HG03175 (cell line): ENCODE results near the gene AQP12A.

Experiments used
- ATAC-seq: cut with Tn5 transposase; IDR thresholded peaks from one replicate; pipeline ENCODE4 v1.9.1; 2021; ENCODE audit warnings: mild to moderate bottlenecking, moderate library complexity; ENCODE audit not compliant: unreplicated experiment

The AQP12A gene

DNA sequence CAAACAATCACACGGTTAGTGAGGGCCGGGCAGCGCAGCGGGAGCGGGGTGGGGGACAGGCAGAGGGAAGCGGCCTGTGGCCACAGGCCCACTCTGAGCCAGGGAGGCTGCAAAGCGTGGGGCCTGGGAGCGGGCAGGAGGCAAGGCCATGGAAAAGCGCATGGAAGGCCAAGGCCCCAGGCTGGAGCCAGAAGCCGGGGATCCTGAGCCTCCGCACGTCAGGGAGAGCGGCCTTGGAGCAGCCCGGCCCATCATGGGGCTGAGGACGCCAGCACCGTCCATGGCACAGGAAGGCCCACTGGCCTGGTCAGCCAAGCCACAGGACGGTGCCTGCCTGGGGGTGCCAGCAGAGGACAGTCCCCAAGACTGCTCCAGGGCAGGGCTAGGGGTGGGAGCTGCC lies 43.1 kb downstream of the AQP12A start:
- no peak for ATAC-seq

DNA sequence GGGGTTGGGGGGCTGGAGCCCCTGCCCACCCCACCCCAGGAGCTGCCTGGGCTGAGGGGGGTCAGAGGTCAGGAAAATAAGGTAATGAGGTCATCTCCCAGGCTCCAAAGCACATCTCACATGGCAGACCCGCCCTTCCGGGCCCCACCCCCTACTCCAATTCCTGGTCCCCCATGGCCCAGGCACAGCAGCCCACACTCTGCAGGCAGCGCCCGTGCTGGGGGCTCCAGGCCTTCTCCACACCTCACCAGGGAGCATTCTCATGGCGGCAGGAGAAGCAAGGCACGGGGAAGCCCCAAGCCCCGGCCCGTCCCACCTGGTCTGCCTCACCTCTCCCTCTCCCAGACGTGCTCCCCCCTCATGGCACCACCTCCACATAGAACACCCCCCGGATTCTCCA lies 43.8 kb downstream of the AQP12A start:
- ATAC-seq = no peak

DNA sequence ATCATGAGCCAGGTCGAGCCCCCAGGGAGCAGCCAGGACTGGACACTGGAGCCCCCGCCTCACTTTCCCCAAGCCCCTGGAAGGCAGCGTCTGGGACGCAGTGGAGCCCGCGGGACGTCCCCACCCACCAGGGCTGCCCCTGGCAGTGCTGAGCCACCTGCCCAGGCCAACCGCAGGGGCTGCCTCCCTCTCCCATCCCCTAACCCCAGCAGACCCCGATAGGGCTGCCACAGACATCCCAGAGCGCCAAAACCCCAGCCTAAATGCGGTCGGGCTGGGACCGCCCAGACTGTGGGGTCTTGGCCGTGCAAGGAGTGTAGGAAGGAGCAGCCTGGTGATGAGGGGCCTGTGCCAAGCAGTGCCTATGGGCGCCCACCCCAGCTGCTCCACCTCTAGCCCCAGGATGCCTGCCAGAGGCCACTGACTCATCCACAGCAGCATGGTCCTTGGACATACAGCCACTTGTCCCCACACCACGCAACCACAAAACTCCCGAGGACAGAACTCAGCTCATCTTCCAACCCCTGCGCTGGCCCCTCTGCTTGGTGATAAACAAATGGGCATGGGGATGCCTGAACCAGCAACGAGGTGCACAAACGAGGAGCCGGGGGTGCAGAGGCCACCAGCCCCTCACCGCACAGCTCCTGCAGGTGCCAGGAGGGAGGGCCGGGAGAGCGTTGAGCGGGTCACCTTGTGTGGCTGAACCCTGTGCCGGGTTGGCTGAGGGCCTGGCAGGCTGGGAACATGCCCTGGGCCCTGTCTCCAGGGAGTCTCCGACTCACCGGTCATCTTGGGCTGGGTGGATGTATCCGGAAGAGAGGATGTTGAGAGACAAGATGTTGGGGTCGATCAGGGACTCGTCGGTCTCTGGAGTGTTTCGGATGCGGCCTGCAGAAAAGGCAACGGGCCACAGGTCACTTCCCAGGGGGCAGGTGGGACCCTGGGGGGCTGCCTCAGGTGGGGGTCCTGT lies 44.9 kb downstream of the AQP12A start:
- no peak for ATAC-seq

DNA sequence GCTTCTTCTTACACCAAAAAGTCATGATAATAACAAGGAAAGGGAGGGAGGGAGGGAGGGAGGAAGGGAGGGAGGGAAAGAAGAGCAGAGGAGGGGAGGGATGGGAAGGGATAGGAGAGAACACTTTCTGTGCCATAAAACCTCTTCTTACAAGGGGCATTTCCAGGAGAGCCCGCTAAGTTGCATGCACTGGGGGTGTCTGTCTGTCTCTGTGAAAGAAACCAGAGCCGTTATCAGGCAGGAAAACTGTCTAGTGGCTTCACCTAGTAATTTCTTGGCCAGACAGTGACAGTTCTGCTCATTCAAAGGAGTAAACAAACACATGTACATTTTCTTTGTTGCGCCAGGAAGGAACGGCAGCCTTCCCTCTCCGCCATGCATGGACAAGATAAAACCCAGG lies 45.8 kb downstream of the AQP12A start:
- ATAC-seq = no peak

DNA sequence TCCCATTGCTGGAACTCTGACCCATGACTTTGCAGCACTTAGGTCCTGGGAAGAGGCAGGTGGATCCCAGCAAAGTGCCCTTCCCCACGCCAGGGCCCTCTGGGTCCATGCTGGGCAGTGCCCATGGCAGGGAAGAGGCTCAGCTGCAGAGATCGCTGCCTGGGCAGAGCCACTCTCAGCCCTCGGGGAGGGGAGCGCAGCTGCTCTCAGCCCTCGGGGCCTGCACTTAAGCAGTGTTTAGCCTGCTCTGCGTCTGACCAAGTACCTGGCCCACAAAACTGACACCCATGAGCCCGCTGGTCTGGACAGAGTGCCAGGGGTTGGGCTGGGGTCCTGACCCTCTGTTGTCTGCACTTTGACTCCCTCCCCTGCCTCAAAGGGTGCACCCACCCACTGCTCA lies 46.3 kb downstream of the AQP12A start:
- ATAC-seq = no peak

DNA sequence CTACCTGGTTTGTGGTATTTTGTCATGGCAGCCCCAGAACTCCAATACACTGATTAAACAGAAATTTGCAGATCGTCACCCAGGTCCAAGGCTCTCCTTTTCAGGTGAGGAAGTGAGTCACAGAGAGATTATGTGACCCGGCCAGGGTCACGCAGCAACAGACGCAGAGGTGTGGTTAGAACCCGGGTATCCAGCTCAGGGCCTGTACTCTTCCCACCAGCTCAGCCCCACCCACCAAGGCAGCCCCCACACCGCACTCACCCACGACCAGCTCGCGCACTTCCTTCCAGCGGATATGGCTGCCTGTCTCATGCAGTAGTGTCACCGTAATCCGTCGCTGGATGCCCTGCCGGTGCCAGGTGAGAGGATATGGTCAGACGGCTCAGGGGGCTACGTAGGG lies 48.1 kb downstream of the AQP12A start:
- ATAC-seq = no peak

DNA sequence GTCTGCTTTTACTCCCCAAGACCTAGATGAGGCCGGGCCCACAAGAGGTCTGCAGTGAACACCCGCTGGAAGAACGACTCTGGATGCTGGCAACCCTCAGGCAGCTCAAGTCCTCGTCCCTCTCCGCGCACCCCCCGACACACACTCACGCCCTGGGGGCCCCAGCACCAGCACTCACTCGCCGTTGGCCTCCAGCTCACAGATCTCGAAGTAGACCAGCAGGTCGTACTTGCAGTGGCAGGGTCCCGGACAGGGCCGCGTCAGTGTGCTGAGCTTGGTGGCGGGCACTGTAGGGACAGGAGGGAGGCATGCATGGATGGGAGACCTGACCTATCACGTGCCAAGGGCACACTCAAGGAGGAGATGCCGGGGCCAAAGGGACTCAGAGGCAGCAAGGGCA lies 49.4 kb downstream of the AQP12A start:
- ATAC-seq = no peak

DNA sequence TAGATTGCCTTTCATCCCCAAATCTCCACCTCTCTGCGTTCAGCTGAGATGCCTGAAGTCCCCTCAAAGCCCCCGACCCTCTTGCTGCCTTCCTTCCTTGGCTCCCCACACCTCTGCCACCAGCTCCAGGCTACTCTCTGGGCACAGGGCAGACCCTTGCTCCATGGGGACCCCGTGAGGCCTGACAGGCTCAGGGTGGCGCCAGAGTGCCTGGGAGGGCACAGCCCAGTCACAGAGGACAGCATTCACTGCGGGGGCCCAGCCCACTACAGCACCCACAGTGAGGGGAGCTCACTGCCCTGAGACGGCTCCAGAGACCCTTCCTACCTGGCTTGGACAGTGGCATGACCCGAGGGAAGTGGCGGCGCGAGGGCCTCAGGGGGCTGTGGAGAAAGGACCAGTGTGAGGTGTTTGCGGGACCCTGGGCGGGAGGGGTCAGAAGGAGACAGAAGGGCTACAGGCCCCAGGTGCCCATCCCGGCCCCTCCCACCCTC lies 51.0 kb downstream of the AQP12A start:
- no peak for ATAC-seq

DNA sequence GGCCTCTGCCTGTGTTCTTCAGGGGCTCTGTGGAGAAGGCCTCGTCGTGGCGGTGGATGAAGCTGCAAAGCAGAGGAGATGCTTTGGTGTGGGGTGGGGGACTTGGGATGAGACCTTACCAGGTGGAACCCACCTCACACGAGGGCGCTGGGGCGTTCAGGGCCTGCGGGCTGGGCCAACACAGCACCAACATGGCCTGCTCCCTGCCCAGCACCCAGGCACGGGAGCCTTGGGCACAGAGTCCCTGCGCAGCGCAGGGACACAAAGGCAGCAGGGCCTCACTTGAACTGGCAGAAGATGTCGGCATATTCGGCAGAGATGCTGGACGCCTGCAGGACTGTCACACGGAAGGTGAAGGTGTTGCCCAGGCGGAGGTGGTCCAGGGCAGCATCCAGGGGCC lies 53.8 kb downstream of the AQP12A start:
- ATAC-seq = no peak

DNA sequence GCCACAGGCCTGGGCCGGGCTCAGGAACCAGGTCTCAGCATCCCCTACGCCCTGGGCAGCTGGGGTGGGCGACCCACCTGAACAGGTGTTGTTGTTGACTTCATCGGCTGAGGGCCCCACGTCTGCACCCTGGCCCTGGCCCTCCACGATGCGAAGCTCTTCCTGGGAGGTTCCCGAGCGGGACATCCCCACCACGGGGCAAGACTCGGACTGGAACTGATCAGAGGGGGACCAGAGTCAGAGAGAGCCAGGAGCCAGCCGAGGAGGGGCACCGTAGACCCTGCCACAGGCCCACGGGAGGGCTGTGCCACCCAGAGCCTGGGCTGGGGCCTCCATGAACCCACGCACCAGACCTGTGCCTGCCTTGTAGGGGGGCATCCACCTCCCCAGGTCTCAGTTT lies 54.3 kb downstream of the AQP12A start:
- no peak for ATAC-seq

DNA sequence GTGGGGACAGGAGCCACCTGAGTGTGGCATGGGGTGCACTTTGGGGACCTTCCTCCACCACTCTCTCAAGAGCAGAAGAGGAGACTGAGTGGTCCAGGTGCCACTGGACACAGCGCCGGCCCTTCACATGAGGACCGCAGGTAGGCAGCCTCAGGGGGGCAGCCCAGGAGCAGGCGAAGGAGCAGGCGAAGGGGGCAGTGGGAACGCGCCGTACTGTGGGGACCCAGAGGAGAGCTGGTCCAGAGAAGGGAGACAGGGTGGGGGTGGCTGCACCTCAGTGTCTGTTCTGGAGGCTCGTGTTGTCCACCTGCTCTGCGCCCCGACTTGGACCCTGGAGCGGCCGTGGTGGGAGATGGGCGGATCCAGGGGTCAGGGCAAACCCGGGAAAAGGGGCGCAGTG lies 55.0 kb downstream of the AQP12A start:
- ATAC-seq = no peak

DNA sequence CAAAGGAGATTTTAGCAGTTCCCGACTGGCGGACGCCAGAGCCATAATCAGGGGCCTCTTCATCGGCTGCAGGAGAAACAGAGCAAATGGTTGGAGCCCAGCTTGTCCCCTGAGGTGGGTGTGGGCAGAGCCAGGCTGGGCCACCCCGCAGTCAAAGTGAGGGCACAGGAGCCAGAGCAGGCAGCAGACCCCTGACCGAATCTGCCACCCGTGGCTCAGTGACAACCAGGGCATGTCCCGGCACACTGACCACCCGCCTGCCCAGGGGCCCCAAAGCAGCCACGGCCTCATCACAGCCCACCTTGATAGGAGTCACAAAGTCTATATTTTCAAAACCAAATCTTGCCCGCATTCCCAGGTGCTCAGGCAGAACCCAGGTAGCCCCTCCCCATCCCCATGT lies 55.6 kb downstream of the AQP12A start:
- ATAC-seq = no peak
